ENCODE measurements around the gene TBC1D22A. TPM values are rescaled to one million over a fixed set of nuclear protein-coding genes. Genes with fewer than 3 reads are reported as not detected.

TBC1D22A gene
- total RNA-seq, 2 experiments from 2014 or later, result 36.0 to 38.0 TPM

- CTCF ChIA-PET, result no interaction called here
- DNase-seq (no peak), ATAC-seq (no peak)
- H3K27ac Mint-ChIP-seq, result no peak overlapping the region
- peaks cover 4% of the 10 kb centered on the region for H3K36me3 Mint-ChIP-seq (ENCODE audit: low read depth)
- intact Hi-C loops (cut with DNase I, micrococcal nuclease), result no loop called here
- no peak overlapping the region for H3K4me3 Mint-ChIP-seq
- no peaks in the 10 kb centered on the region for H3K27me3 Mint-ChIP-seq
- H3K4me1 Mint-ChIP-seq, result no peaks in the 10 kb centered on the region
- no peaks in the 10 kb centered on the region for H3K9me3 Mint-ChIP-seq (ENCODE audit: low read depth)
- POLR2A ChIA-PET, result no interaction called here
These were observed 394.1 kb downstream of the TBC1D22A start for GRCh38 chr22:47156352-47157092.

DNA sequence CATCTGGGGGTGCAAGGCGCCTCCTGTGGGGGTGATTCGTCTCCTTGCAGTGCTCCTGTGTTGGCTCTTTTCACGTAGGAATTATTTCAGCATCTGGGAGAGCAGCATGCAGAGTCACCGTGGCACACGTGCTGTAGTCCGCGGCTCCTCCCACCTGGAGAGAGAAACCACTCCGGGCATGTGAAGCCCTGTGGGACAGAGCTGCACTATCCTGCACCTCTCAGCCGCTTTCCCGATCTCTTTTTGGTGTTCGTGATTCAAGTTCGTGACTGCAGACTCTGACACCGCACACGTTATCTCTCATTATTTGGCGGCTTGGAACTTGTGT, 394.6 kb downstream of the TBC1D22A start:
- CTCF ChIA-PET, result no interaction called here
- H3K27me3 Mint-ChIP-seq, result no peaks in the 10 kb centered on the region
- no peaks in the 10 kb centered on the region for H3K9me3 Mint-ChIP-seq (ENCODE audit: low read depth)
- H3K36me3 Mint-ChIP-seq (ENCODE audit: low read depth), result peaks cover 4% of the 10 kb centered on the region
- H3K4me1 Mint-ChIP-seq, result no peaks in the 10 kb centered on the region
- DNase-seq, result no peak
- POLR2A ChIA-PET, result no interaction called here
- H3K4me3 Mint-ChIP-seq, result no peak overlapping the region
- ATAC-seq, result no peak
- no peak overlapping the region for H3K27ac Mint-ChIP-seq
- intact Hi-C loops (cut with DNase I, micrococcal nuclease), result no loop called here

DNA sequence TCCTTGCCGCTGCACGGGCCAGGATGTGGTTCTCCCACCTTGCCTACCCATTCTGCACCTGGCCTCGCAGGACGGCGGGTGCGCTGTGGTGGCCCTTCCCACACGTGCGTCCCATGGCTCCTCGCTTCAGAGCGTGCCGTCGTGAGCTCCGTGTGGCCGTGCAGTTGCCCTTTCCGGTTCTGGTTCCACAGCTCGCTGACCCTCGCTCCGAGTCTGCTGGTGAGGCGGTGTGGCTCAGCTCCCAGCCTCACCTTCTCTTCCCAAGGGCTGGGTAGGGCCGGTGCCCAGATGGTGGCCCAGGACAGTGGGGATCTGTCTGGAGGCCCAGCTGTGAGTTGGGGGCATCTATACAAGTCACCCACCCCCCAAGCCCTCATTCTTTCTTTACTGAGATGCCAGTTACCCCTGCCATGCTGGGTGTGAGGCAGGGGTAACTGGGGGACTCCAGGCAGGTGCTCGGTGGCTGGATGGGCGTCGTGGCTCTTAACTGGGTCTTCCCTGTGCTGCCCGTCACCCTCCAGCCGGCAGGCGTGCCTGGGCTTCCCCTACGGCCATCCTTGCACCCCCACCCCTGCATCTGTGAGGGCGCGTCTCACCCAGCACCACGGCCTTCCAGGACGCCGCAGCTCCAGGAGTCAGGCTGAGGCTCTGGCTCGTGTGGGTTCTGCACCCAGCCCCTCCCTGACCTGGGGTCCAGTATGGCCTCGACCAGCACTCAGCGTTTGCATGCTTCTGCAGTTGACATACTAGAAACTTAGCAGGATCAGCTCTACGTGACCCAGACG, 395.2 kb downstream of the TBC1D22A start:
- Mint-ChIP-seq H3K36me3 (ENCODE audit: low read depth) (peaks cover 4% of the 10 kb centered on the region), H3K4me1 (no peaks in the 10 kb centered on the region), H3K9me3 (ENCODE audit: low read depth) (no peaks in the 10 kb centered on the region), H3K27me3 (no peaks in the 10 kb centered on the region), H3K27ac (no peak overlapping the region), H3K4me3 (no peak overlapping the region)
- ATAC-seq, result no peak
- intact Hi-C loops (cut with DNase I, micrococcal nuclease), result no loop called here
- no peak for DNase-seq
- ChIA-PET POLR2A (no interaction called here), CTCF (no interaction called here)

DNA sequence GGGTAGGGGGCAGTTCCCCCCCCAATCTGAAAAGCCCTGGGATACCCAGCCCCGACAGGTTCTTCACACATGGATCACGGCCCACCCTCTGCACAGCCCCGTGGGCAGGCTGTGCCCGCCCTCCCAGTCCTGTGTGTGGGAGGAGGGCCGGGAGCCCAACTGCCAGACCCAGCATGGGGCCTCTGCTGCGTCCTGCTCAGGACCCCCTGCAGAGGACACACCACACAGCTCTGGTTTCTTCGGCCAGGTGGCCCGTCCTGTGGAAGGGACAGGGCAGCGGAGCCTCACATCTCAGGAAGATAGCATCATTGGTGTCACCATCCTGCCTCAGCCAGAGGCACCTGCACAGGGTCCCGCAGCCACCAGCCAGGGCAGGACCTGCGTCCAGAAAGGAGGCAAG, 396.0 kb downstream of the TBC1D22A start:
- ChIA-PET POLR2A (no interaction called here), CTCF (no interaction called here)
- H3K27me3 Mint-ChIP-seq, result no peaks in the 10 kb centered on the region
- no peak for DNase-seq
- no peak overlapping the region for H3K4me3 Mint-ChIP-seq
- no peak for ATAC-seq
- H3K9me3 Mint-ChIP-seq (ENCODE audit: low read depth), result no peaks in the 10 kb centered on the region
- peaks cover 4% of the 10 kb centered on the region for H3K36me3 Mint-ChIP-seq (ENCODE audit: low read depth)
- H3K27ac Mint-ChIP-seq, result no peak overlapping the region
- H3K4me1 Mint-ChIP-seq, result no peaks in the 10 kb centered on the region
- intact Hi-C loops (cut with DNase I, micrococcal nuclease), result no loop called here

GRCh38 chr22:47159592-47159991, 397.1 kb downstream of the TBC1D22A start:
- Mint-ChIP-seq H3K9me3 (ENCODE audit: low read depth) (no peaks in the 10 kb centered on the region), H3K4me3 (no peak overlapping the region), H3K27me3 (no peaks in the 10 kb centered on the region), H3K27ac (no peak overlapping the region), H3K4me1 (no peaks in the 10 kb centered on the region), H3K36me3 (ENCODE audit: low read depth) (peaks cover 4% of the 10 kb centered on the region)
- ATAC-seq (no peak), DNase-seq (no peak)
- CTCF ChIA-PET, result no interaction called here
- POLR2A ChIA-PET, result no interaction called here
- intact Hi-C loops (cut with DNase I, micrococcal nuclease), result no loop called here

DNA sequence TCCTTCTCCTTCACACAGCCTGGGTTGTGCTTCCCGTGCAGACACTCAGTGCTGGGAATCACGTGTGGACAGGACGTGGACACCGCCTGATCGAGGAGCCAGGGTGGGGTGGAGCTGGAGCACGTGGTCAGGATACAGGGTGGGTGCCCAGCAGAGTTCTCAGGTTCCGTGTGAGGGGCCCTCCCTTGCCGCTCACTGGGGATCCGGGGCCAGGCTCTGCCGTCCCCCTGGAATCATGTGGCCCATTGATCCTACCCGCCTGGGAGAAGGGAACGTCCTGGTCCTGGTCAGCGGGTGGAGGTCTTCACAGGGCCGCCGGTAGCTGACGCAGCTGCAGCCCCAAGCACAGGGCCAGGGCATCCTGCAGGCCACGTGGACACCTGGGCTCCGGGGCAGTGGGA, 397.7 kb downstream of the TBC1D22A start:
- DNase-seq (no peak), ATAC-seq (no peak)
- Mint-ChIP-seq H3K27me3 (no peaks in the 10 kb centered on the region), H3K36me3 (ENCODE audit: low read depth) (peaks cover 4% of the 10 kb centered on the region), H3K4me3 (no peak overlapping the region), H3K4me1 (no peaks in the 10 kb centered on the region), H3K27ac (no peak overlapping the region), H3K9me3 (ENCODE audit: low read depth) (no peaks in the 10 kb centered on the region)
- CTCF ChIA-PET, result no interaction called here
- intact Hi-C loops (cut with DNase I, micrococcal nuclease), result no loop called here
- POLR2A ChIA-PET, result no interaction called here

GRCh38 chr22:47160781-47161520, 398.5 kb downstream of the TBC1D22A start:
- ChIA-PET CTCF (interaction anchor here (0.5 kb wide), 1 partner anchor 848 kb away, joined by 3 read pairs; no protein-coding TSS in a partner anchor), POLR2A (no interaction called here)
- no peaks in the 10 kb centered on the region for H3K27me3 Mint-ChIP-seq
- no peak for DNase-seq
- intact Hi-C loops (cut with DNase I, micrococcal nuclease), result no loop called here
- H3K9me3 Mint-ChIP-seq (ENCODE audit: low read depth), result no peaks in the 10 kb centered on the region
- H3K36me3 Mint-ChIP-seq (ENCODE audit: low read depth), result peaks cover 1% of the 10 kb centered on the region
- ATAC-seq, result no peak
- H3K27ac Mint-ChIP-seq, result no peak overlapping the region
- no peak overlapping the region for H3K4me3 Mint-ChIP-seq
- no peaks in the 10 kb centered on the region for H3K4me1 Mint-ChIP-seq

GRCh38 chr22:47161631-47162030, 399.2 kb downstream of the TBC1D22A start:
- ChIA-PET CTCF (no interaction called here), POLR2A (no interaction called here)
- H3K27ac Mint-ChIP-seq, result no peak overlapping the region
- intact Hi-C loops (cut with DNase I, micrococcal nuclease), result no loop called here
- no peak for DNase-seq
- no peaks in the 10 kb centered on the region for H3K27me3 Mint-ChIP-seq
- H3K4me3 Mint-ChIP-seq, result no peak overlapping the region
- no peak for ATAC-seq
- peaks cover 1% of the 10 kb centered on the region for H3K36me3 Mint-ChIP-seq (ENCODE audit: low read depth)
- H3K4me1 Mint-ChIP-seq, result no peaks in the 10 kb centered on the region
- H3K9me3 Mint-ChIP-seq (ENCODE audit: low read depth), result no peaks in the 10 kb centered on the region

- H3K9me3 Mint-ChIP-seq (ENCODE audit: low read depth), result no peaks in the 10 kb centered on the region
- ATAC-seq (no peak), DNase-seq (peak; percentile 2)
- no peaks in the 10 kb centered on the region for H3K27me3 Mint-ChIP-seq
- H3K27ac Mint-ChIP-seq, result no peak overlapping the region
- intact Hi-C loops (cut with DNase I, micrococcal nuclease), result no loop called here
- ChIA-PET CTCF (no interaction called here), POLR2A (no interaction called here)
- peaks cover 1% of the 10 kb centered on the region for H3K36me3 Mint-ChIP-seq (ENCODE audit: low read depth)
- no peaks in the 10 kb centered on the region for H3K4me1 Mint-ChIP-seq
- H3K4me3 Mint-ChIP-seq, result no peak overlapping the region
These were observed 400.4 kb downstream of the TBC1D22A start for GRCh38 chr22:47162865-47163264.

- no peaks in the 10 kb centered on the region for H3K27me3 Mint-ChIP-seq
- H3K4me3 Mint-ChIP-seq, result no peak overlapping the region
- no peak overlapping the region for H3K27ac Mint-ChIP-seq
- DNase-seq (peak; percentile 1), ATAC-seq (no peak)
- POLR2A ChIA-PET, result no interaction called here
- intact Hi-C loops (cut with DNase I, micrococcal nuclease), result no loop called here
- CTCF ChIA-PET, result no interaction called here
- H3K36me3 Mint-ChIP-seq (ENCODE audit: low read depth), result peaks cover 1% of the 10 kb centered on the region
- H3K9me3 Mint-ChIP-seq (ENCODE audit: low read depth), result no peaks in the 10 kb centered on the region
- H3K4me1 Mint-ChIP-seq, result no peaks in the 10 kb centered on the region
These were observed 401.0 kb downstream of the TBC1D22A start for GRCh38 chr22:47163481-47163855.

GRCh38 chr22:47163856-47164513, 401.5 kb downstream of the TBC1D22A start:
- peaks cover 1% of the 10 kb centered on the region for H3K36me3 Mint-ChIP-seq (ENCODE audit: low read depth)
- ATAC-seq, result no peak
- no peaks in the 10 kb centered on the region for H3K4me1 Mint-ChIP-seq
- POLR2A ChIA-PET, result no interaction called here
- intact Hi-C loops (cut with DNase I, micrococcal nuclease), result no loop called here
- H3K9me3 Mint-ChIP-seq (ENCODE audit: low read depth), result no peaks in the 10 kb centered on the region
- no peaks in the 10 kb centered on the region for H3K27me3 Mint-ChIP-seq
- no peak overlapping the region for H3K4me3 Mint-ChIP-seq
- CTCF ChIA-PET, result no interaction called here
- no peak overlapping the region for H3K27ac Mint-ChIP-seq
- DNase-seq, result peak; percentile 0

Measured in activated CD4-positive, alpha-beta T cell treated with anti-CD3 and anti-CD28 coated beads for 36 hours (primary cell).